ENCODE data around the gene ECSIT. TPM values are rescaled to one million over a fixed set of nuclear protein-coding genes. Genes with fewer than 3 reads are reported as not detected.
A peak's percentile ranks its signal among the peaks of the same experiment; 100 is the strongest.

Gene ECSIT
- total and polyA plus RNA-seq, 2 experiments from 2014 or later: 17.1 to 28.0 TPM

GRCh38 chr19:11510444-11510843 is 18.5 kb downstream of the ECSIT start:
- Histone ChIP-seq H3K79me2 (ENCODE audit: insufficient read depth) (no peaks in the 10 kb centered on the region), H3K9me2 (ENCODE audit: insufficient read depth) (no peaks in the 10 kb centered on the region), H3K4me3 (no peak overlapping the region), H3K4me2 (ENCODE audit: unreplicated experiment) (no peak overlapping the region), H3K36me3 (ENCODE audit: low read depth) (no peaks in the 10 kb centered on the region), H3K4me1 (ENCODE audit: insufficient read depth) (no peaks in the 10 kb centered on the region), H3F3A (ENCODE audit: insufficient read depth) (no peaks in the 10 kb centered on the region), H3K9ac (no peak overlapping the region), H2AFZ (no peak overlapping the region), H3K9me3 (ENCODE audit: low read depth) (no peaks in the 10 kb centered on the region), H3K27me3 (replicated peaks; ENCODE audit: insufficient read depth) (no peaks in the 10 kb centered on the region), H3K27ac (no peak overlapping the region), H4K20me1 (ENCODE audit: insufficient read depth) (no peaks in the 10 kb centered on the region)
- DNase-seq: no peak
- in situ Hi-C loops (cut with MboI): no loop called here
- WGBS, 2 experiments (ENCODE audit: low coverage in 1 of 2, low lambda C conversion rate in 2 of 2, missing lambda C conversion rate in 2 of 2): 96 to 99% methylated on average over 7 to 8 of the region's 8 CpGs
- no peak for TF ChIP-seq EZH2 (IDR thresholded peaks at IDR 0.05; ENCODE audit: insufficient read depth, poor library complexity, severe bottlenecking)
- TF ChIP-seq EZH2phosphoT487 (IDR thresholded peaks at IDR 0.05; ENCODE audit: insufficient read depth, low read depth): no peak

- no peak overlapping the region for H3K4me3 ChIP-seq
- DNase-seq: no peak
Measured at GRCh38 chr19:11507370-11508078, 21.4 kb downstream of the ECSIT start.

GRCh38 chr19:11506967-11507366 is 22.0 kb downstream of the ECSIT start:
- Histone ChIP-seq H3K4me2 (ENCODE audit: unreplicated experiment) (no peak overlapping the region), H3K4me3 (no peak overlapping the region), H3K79me2 (ENCODE audit: insufficient read depth) (no peaks in the 10 kb centered on the region; the same call in 1 of the 2 replicates), H3K4me1 (ENCODE audit: insufficient read depth) (0 out of 2 replicates have a peak, but pooled peaks cover 4% of the 10 kb centered on the region), H3K36me3 (ENCODE audit: low read depth) (no peaks in the 10 kb centered on the region), H3K27ac (no peak overlapping the region), H3F3A (ENCODE audit: insufficient read depth) (no peaks in the 10 kb centered on the region), H3K27me3 (replicated peaks; ENCODE audit: insufficient read depth) (no peaks in the 10 kb centered on the region), H3K9me3 (ENCODE audit: low read depth) (no peaks in the 10 kb centered on the region), H3K9ac (no peak overlapping the region), H2AFZ (no peak overlapping the region), H3K9me2 (ENCODE audit: insufficient read depth) (no peaks in the 10 kb centered on the region), H4K20me1 (ENCODE audit: insufficient read depth) (no peaks in the 10 kb centered on the region)
- DNase-seq: no peak
- 80 to 83% methylated on average over 6 of the region's 6 CpGs for WGBS, 2 experiments (ENCODE audit: low coverage in 1 of 2, low lambda C conversion rate in 2 of 2, missing lambda C conversion rate in 2 of 2)
- in situ Hi-C loops (cut with MboI): no loop called here
- TF ChIP-seq EZH2phosphoT487 (IDR thresholded peaks at IDR 0.05; ENCODE audit: insufficient read depth, low read depth) (no peak), EZH2 (IDR thresholded peaks at IDR 0.05; ENCODE audit: insufficient read depth, poor library complexity, severe bottlenecking) (no peak)

More at GRCh38 chr19:11507370-11508078, 21.4 kb downstream of the ECSIT start:
- Histone ChIP-seq H2AFZ (no peak overlapping the region), H3K9me2 (ENCODE audit: insufficient read depth) (no peaks in the 10 kb centered on the region), H3K9me3 (ENCODE audit: low read depth) (no peaks in the 10 kb centered on the region), H3K27me3 (replicated peaks; ENCODE audit: insufficient read depth) (no peaks in the 10 kb centered on the region), H3K4me1 (ENCODE audit: insufficient read depth) (0 out of 2 replicates have a peak, but pooled peaks cover 4% of the 10 kb centered on the region), H3K79me2 (ENCODE audit: insufficient read depth) (no peaks in the 10 kb centered on the region; the same call in 1 of the 2 replicates), H3K36me3 (ENCODE audit: low read depth) (no peaks in the 10 kb centered on the region), H3K4me2 (ENCODE audit: unreplicated experiment) (no peak overlapping the region), H4K20me1 (ENCODE audit: insufficient read depth) (no peaks in the 10 kb centered on the region), H3K27ac (no peak overlapping the region), H3F3A (ENCODE audit: insufficient read depth) (no peaks in the 10 kb centered on the region), H3K9ac (no peak overlapping the region)
- 71 to 74% methylated on average over 18 of the region's 18 CpGs for WGBS, 2 experiments (ENCODE audit: low coverage in 1 of 2, low lambda C conversion rate in 2 of 2, missing lambda C conversion rate in 2 of 2)
- no peak for TF ChIP-seq EZH2 (IDR thresholded peaks at IDR 0.05; ENCODE audit: insufficient read depth, poor library complexity, severe bottlenecking)
- TF ChIP-seq EZH2phosphoT487 (IDR thresholded peaks at IDR 0.05; ENCODE audit: insufficient read depth, low read depth): no peak
- in situ Hi-C loops (cut with MboI): no loop called here

- Histone ChIP-seq H2AFZ (peak overlapping the region; percentile 84), H3K4me1 (ENCODE audit: insufficient read depth) (0 out of 2 replicates have a peak, but pooled peaks cover 4% of the 10 kb centered on the region), H3K27me3 (replicated peaks; ENCODE audit: insufficient read depth) (no peaks in the 10 kb centered on the region), H3K4me2 (ENCODE audit: unreplicated experiment) (peak overlapping the region; percentile 83), H3K9me2 (ENCODE audit: insufficient read depth) (no peaks in the 10 kb centered on the region), H3K36me3 (ENCODE audit: low read depth) (no peaks in the 10 kb centered on the region), H3K9me3 (ENCODE audit: low read depth) (no peaks in the 10 kb centered on the region), H3K9ac (peak overlapping the region; percentile 88), H3K79me2 (ENCODE audit: insufficient read depth) (no peaks in the 10 kb centered on the region; the same call in 1 of the 2 replicates), H3F3A (ENCODE audit: insufficient read depth) (no peaks in the 10 kb centered on the region), H4K20me1 (ENCODE audit: insufficient read depth) (no peaks in the 10 kb centered on the region), H3K27ac (peak overlapping the region; percentile 68; the same call in 1 of the 2 replicates), H3K4me3 (peak overlapping the region; percentile 73)
- in situ Hi-C loops (cut with MboI): no loop called here
- TF ChIP-seq EZH2 (IDR thresholded peaks at IDR 0.05; ENCODE audit: insufficient read depth, poor library complexity, severe bottlenecking) (no peak), EZH2phosphoT487 (IDR thresholded peaks at IDR 0.05; ENCODE audit: insufficient read depth, low read depth) (no peak)
- DNase-seq: no peak
- 26 to 30% methylated on average over 20 of the region's 20 CpGs for WGBS, 2 experiments (ENCODE audit: low coverage in 1 of 2, low lambda C conversion rate in 2 of 2, missing lambda C conversion rate in 2 of 2)
Measured at GRCh38 chr19:11506101-11506555, 22.8 kb downstream of the ECSIT start.
